ENCODE data around the gene RASSF3. TPM values are rescaled to one million over a fixed set of nuclear protein-coding genes. Genes with fewer than 3 reads are reported as not detected.
A peak's percentile ranks its signal among the peaks of the same experiment; 100 is the strongest.
"Not testable (repeated sequence)": the region's sequence is repeated elsewhere in the genome, so short reads cannot be mapped to it uniquely, and the experiment has no call there.

The RASSF3 gene
- total RNA-seq, 4 donors from 2014 or later: 149 to 332 (median 182) TPM

DNA sequence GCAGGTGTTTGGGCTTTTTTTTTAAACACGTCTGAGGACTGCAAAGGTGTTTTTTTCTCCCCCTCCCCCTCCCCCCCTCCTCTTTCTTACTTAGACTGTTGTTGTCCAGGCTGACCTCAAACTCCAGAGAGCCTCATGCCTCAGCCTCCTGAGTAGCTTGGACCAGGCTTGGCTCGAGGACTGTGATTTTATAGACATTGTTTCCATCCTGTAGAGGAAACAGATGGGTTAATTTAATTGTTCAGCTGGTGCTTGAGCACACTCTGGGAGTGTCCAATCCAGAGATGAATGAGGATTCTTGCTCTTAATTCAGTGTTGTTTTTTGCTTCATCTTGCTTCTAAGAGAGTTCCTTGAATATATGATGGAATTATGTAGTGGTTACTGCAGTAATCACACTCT, 42.1 kb downstream of the RASSF3 start:
- 31 to 59% methylated on average over 2 of the region's 2 CpGs for WGBS, 2 donors (ENCODE audit: low coverage in 1 of 2)
- Histone ChIP-seq H3K27ac (peak overlapping the region in 2 of 4 donors; percentile 27 to 80), H3K9me3 (no peaks in the 10 kb centered on the region), H3K36me3 (no peaks in the 10 kb centered on the region), H3K4me3 (no peak overlapping the region), H3K27me3 (no peaks in the 10 kb centered on the region), H3K4me1 (peaks cover 0 to 96% (median 7%) of the 10 kb centered on the region in 3 donors)
- ATAC-seq: no peak
- no peak for TF ChIP-seq POLR2A (IDR thresholded peaks at IDR 0.05)
- no peak for TF ChIP-seq EP300 (IDR thresholded peaks at IDR 0.05)
- no peak for TF ChIP-seq POLR2AphosphoS5 (IDR thresholded peaks at IDR 0.05)
- no peak for TF ChIP-seq CTCF (IDR thresholded peaks at IDR 0.05)

GRCh38 chr12:64653123-64653522, 42.8 kb downstream of the RASSF3 start:
- H3K9me3 ChIP-seq: no peaks in the 10 kb centered on the region
- H3K36me3 ChIP-seq: no peaks in the 10 kb centered on the region
- ATAC-seq: no peak
- 71% methylated on average over 1 of the region's 1 CpG; no CpG with 5 or more reads in 1 of the 2 donors for WGBS, 2 donors (ENCODE audit: low coverage in 1 of 2)
- H3K4me3 ChIP-seq: no peak overlapping the region
- no peaks in the 10 kb centered on the region for H3K27me3 ChIP-seq
- H3K4me1 ChIP-seq: peaks cover 0 to 96% (median 7%) of the 10 kb centered on the region in 3 donors
- no peak for TF ChIP-seq POLR2AphosphoS5 (IDR thresholded peaks at IDR 0.05)
- TF ChIP-seq CTCF (IDR thresholded peaks at IDR 0.05): no peak
- no peak for TF ChIP-seq POLR2A (IDR thresholded peaks at IDR 0.05)
- TF ChIP-seq EP300 (IDR thresholded peaks at IDR 0.05): no peak
- H3K27ac ChIP-seq: peak overlapping the region in 3 of 4 donors; percentile 21 to 80 (median 33)

GRCh38 chr12:64653907-64654306, 43.6 kb downstream of the RASSF3 start:
- WGBS, 2 donors (ENCODE audit: low coverage in 1 of 2): 75 to 78% methylated on average over 1 of the region's 2 CpGs
- H3K27me3 ChIP-seq, H3K4me3 ChIP-seq, ATAC-seq, H3K36me3 ChIP-seq, H3K9me3 ChIP-seq: not testable (repeated sequence)
- peaks cover 0 to 97% (median 12%) of the 10 kb centered on the region in 3 donors for H3K4me1 ChIP-seq
- H3K27ac ChIP-seq: peak overlapping the region in 3 of 4 donors; percentile 53 to 80 (median 57)

DNA sequence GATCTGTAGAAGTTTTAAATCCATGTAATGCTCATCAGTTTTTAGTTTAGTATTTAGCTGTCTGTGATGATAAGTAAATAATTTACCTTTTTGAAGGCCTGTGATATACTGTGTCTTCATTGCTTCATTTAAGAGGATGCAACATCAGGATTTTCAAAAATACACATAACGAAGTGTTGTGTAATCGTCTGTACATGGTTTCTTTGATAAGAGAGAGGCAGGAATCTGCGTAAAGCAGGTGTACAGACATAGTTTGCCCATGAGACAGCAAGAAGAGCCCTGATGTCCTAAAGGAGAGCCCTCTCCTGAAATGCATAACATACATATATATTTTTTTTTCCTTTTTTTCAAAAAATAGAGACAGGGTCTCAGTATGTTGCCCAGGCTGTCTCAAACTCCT, 44.8 kb downstream of the RASSF3 start:
- peak overlapping the region in 2 of 4 donors; percentile 79 to 80 for H3K27ac ChIP-seq
- H3K9me3 ChIP-seq: no peaks in the 10 kb centered on the region
- no peaks in the 10 kb centered on the region for H3K27me3 ChIP-seq
- no peak for ATAC-seq
- 84 to 85% methylated on average over 3 of the region's 3 CpGs for WGBS, 2 donors (ENCODE audit: low coverage in 1 of 2)
- TF ChIP-seq POLR2AphosphoS5 (IDR thresholded peaks at IDR 0.05): no peak
- no peak for TF ChIP-seq EP300 (IDR thresholded peaks at IDR 0.05)
- no peak for TF ChIP-seq CTCF (IDR thresholded peaks at IDR 0.05)
- no peak for TF ChIP-seq POLR2A (IDR thresholded peaks at IDR 0.05)
- H3K4me1 ChIP-seq: peaks cover 0 to 97% (median 8%) of the 10 kb centered on the region in 3 donors
- H3K4me3 ChIP-seq: no peak overlapping the region
- H3K36me3 ChIP-seq: no peaks in the 10 kb centered on the region

- H3K9me3 ChIP-seq: no peaks in the 10 kb centered on the region
- H3K4me3 ChIP-seq: no peak overlapping the region
- H3K4me1 ChIP-seq: peaks cover 0 to 96% (median 8%) of the 10 kb centered on the region in 3 donors
- no peak for ATAC-seq
- TF ChIP-seq EP300 (IDR thresholded peaks at IDR 0.05): no peak
- no peak for TF ChIP-seq CTCF (IDR thresholded peaks at IDR 0.05)
- TF ChIP-seq POLR2A (IDR thresholded peaks at IDR 0.05): no peak
- TF ChIP-seq POLR2AphosphoS5 (IDR thresholded peaks at IDR 0.05): no peak
- WGBS, 2 donors (ENCODE audit: low coverage in 1 of 2): 47 to 60% methylated on average over 1 of the region's 1 CpG
- no peaks in the 10 kb centered on the region for H3K27me3 ChIP-seq
- peak overlapping the region in 2 of 4 donors; percentile 79 to 80 for H3K27ac ChIP-seq
- no peaks in the 10 kb centered on the region for H3K36me3 ChIP-seq
Observed at GRCh38 chr12:64656429-64656828, 46.1 kb downstream of the RASSF3 start.

All from gastroesophageal sphincter (tissue), 4 donors.